Sigmoid colon (tissue), 7 donors: ENCODE data around the gene TPRX2. TPM values are rescaled to one million over a fixed set of nuclear protein-coding genes. Genes with fewer than 3 reads are reported as not detected.
"Not testable (repeated sequence)": the region's sequence is repeated elsewhere in the genome, so short reads cannot be mapped to it uniquely, and the experiment has no call there.

Experiments used
- DNase-seq: peaks from one replicate; pipeline ENCODE4 v3.0.0-alpha.2; 2019
- H3K27ac ChIP-seq, 4 donors: fragments of 200-600 bp; sonication (generic); one replicate each; pipeline ENCODE4 v1.5.1; 2016 to 2019; ENCODE audit warnings: mild to moderate bottlenecking in 1 of 4
- H3K27me3 ChIP-seq, 3 donors: fragments of 200-600 bp; sonication (generic); one replicate each; pipeline ENCODE4 v1.5.1; 2019; ENCODE audit warnings: mild to moderate bottlenecking in 1 of 3
- H3K36me3 ChIP-seq, 4 donors: fragments of 200-600 bp; sonication (generic); one replicate each; pipeline ENCODE4 v1.5.1; 2016 to 2019
- H3K4me1 ChIP-seq, 4 donors: fragments of 200-600 bp; sonication (generic); one replicate each; pipeline ENCODE4 v1.5.1; 2017 to 2019
- H3K4me3 ChIP-seq, 4 donors: fragments of 200-600 bp; sonication (generic); one replicate each; pipeline ENCODE4 v1.5.1; 2017 to 2019; ENCODE audit warnings: mild to moderate bottlenecking in 2 of 4, moderate library complexity in 1 of 4
- H3K9me3 ChIP-seq, 4 donors: fragments of 200-600 bp in 3 of 4; sonication (generic) in 3 of 4; one replicate each; pipeline versions ENCODE4 v1.5.1 to v1.6.1; 2013 to 2019
- EP300 ChIP-seq, 4 donors: sonication (generic); formaldehyde crosslinking; IDR thresholded peaks; one replicate each; pipeline ENCODE4 v1.6.1; 2017; ENCODE audit warnings: antibody characterized with exemption in 4 of 4
- POLR2A ChIP-seq, 2 donors: fragments of 450-650 bp; IDR thresholded peaks; one replicate each; pipeline ENCODE4 v1.6.1; 2016; ENCODE audit warnings: antibody characterized with exemption in 2 of 2, mild to moderate bottlenecking in 2 of 2, moderate library complexity in 2 of 2
- POLR2AphosphoS5 ChIP-seq, 4 donors: sonication (generic); formaldehyde crosslinking; IDR thresholded peaks; one replicate each; pipeline ENCODE4 v1.6.1; 2017; ENCODE audit warnings: antibody characterized with exemption in 4 of 4
- WGBS, 2 donors: extraction: QIAGEN DNeasy Blood & Tissue Kit; methylation state at CpG; one replicate each; pipeline ENCODE4 v1.1.7; 2013; 5-methylcytosine and 5-hydroxymethylcytosine counted together
- intact Hi-C: fragments of 100-400 bp; cut with DNase I; formaldehyde crosslinking; loops from one replicate; pipeline ENCODE4 v1.15.1; 2023
- polyA plus RNA-seq, 3 donors: library from polyadenylated mRNA; stranded (reverse); fragments of 200-250 nt; gene quantifications; one replicate each; pipeline ENCODE4 v1.2.3, GENCODE V29; 2013
- total RNA-seq, 4 donors: library from RNA; depleted of rRNA; stranded (reverse); fragments of >200 nt; gene quantifications; one replicate each; pipeline ENCODE4 v1.1.0, GENCODE V29; 2016
- TF ChIP-seq, protein P1 (sequence below), 4 experiments: fragments of 450-650 bp in 3 of 4; fragments of 200-600 bp in 1 of 4; IDR thresholded peaks; one replicate each; pipeline ENCODE4 v1.5.1; 2016 to 2019; ENCODE audit warnings: antibody characterized with exemption in 4 of 4, mild to moderate bottlenecking in 3 of 4, moderate library complexity in 2 of 4
- donor health status: healthy with polysubstance abuse.
- donor health status: Bipolar disorder and iron deficiency.
- donor health status: healthy.

TPRX2 gene
- total and polyA plus RNA-seq, 7 donors = not detected

DNA sequence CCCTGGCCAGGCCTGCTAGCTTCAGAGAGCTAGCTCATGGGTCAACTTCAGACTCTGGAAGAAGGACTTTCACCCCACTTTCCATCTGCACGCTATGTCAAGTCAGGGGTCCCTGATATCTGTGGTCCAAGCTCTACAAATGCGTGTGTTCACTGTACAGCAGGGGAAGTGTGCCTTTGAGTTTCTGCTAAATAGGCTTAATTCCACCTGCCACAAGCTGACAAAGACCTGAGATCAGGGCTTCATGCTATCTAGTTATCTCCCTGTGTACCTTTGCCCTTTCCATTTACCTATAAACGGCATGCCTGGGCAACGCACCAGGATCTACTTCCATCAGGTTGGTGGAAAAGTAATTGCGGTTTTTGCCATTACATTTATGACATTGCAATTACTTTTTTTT lies 37.7 kb downstream of the TPRX2 start:
- Histone ChIP-seq H3K27me3 (peaks cover 0 to 8% (median 0%) of the 10 kb centered on the region in 3 donors), H3K9me3 (peaks cover 0 to 3% (median 0%) of the 10 kb centered on the region in 4 donors), H3K4me1 (no peaks in the 10 kb centered on the region), H3K4me3 (no peak overlapping the region), H3K36me3 (no peaks in the 10 kb centered on the region), H3K27ac (no peak overlapping the region)
- peak; percentile 15 for DNase-seq
- intact Hi-C loops = no loop called here
- no peak for TF ChIP-seq POLR2AphosphoS5 (IDR thresholded peaks at IDR 0.05)
- no peak for TF ChIP-seq POLR2A (IDR thresholded peaks at IDR 0.05)
- TF ChIP-seq EP300 (IDR thresholded peaks at IDR 0.05) = no peak
- TF ChIP-seq, protein P1, sequence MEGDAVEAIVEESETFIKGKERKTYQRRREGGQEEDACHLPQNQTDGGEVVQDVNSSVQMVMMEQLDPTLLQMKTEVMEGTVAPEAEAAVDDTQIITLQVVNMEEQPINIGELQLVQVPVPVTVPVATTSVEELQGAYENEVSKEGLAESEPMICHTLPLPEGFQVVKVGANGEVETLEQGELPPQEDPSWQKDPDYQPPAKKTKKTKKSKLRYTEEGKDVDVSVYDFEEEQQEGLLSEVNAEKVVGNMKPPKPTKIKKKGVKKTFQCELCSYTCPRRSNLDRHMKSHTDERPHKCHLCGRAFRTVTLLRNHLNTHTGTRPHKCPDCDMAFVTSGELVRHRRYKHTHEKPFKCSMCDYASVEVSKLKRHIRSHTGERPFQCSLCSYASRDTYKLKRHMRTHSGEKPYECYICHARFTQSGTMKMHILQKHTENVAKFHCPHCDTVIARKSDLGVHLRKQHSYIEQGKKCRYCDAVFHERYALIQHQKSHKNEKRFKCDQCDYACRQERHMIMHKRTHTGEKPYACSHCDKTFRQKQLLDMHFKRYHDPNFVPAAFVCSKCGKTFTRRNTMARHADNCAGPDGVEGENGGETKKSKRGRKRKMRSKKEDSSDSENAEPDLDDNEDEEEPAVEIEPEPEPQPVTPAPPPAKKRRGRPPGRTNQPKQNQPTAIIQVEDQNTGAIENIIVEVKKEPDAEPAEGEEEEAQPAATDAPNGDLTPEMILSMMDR (IDR thresholded peaks at IDR 0.05) = no peak
- WGBS, 2 donors = 51 to 67% methylated on average over 5 of the region's 5 CpGs

DNA sequence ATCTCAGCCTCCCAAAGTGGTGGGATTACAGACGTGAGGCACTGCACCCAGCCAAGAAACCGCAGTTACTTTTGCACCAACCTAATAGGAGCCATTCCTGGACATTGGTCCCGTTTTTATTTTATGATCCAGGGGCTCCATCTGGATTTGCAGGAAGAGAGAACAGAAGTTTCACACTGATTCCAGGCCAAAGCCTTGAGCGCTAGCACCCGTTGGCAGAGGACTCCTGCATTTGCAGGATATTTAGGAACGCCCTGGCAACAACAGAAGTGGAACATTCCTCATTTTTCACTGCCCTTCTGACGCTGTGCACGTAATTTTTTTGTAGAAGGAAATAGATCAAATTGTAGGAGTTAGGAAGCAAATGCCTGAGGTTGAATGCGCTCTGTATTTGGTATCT lies 38.8 kb downstream of the TPRX2 start:
- Histone ChIP-seq H3K27me3 (peaks cover 0 to 12% (median 0%) of the 10 kb centered on the region in 3 donors), H3K4me1 (no peaks in the 10 kb centered on the region), H3K4me3 (no peak overlapping the region), H3K9me3 (peaks cover 0 to 3% (median 0%) of the 10 kb centered on the region in 4 donors), H3K27ac (no peak overlapping the region), H3K36me3 (no peaks in the 10 kb centered on the region)
- no peak for TF ChIP-seq POLR2A (IDR thresholded peaks at IDR 0.05)
- TF ChIP-seq, protein P1 (IDR thresholded peaks at IDR 0.05) = no peak
- TF ChIP-seq POLR2AphosphoS5 (IDR thresholded peaks at IDR 0.05) = no peak
- no peak for TF ChIP-seq EP300 (IDR thresholded peaks at IDR 0.05)
- WGBS, 2 donors = 74 to 80% methylated on average over 9 of the region's 9 CpGs
- peak; percentile 24 for DNase-seq
- intact Hi-C loops = no loop called here

DNA sequence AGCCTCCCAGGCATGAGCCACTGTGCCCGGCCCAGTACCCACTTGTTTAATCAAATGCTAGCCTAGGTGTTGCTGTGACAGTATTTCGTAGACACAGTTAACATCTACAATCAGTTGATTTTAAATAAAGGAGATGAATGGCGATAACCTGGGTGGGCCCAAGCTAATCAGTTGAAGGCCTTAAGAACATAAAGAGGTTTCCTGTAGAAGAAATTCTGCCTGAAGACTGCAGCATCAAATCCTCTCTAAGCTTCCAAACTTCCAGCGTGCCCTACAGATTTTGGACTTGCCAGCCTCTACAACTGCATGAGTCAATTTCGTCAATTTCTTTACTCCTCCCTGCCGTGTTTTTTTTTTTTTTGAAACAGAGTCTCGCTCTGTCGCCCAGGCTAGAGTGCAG lies 40.3 kb downstream of the TPRX2 start:
- H3K4me1 ChIP-seq = no peaks in the 10 kb centered on the region
- H3K27ac ChIP-seq = no peak overlapping the region
- H3K9me3 ChIP-seq = peaks cover 0 to 3% (median 0%) of the 10 kb centered on the region in 4 donors
- intact Hi-C loops = no loop called here
- TF ChIP-seq, protein P1 (IDR thresholded peaks at IDR 0.05) = no peak
- TF ChIP-seq POLR2A (IDR thresholded peaks at IDR 0.05) (no peak), POLR2AphosphoS5 (IDR thresholded peaks at IDR 0.05) (no peak), EP300 (IDR thresholded peaks at IDR 0.05) (no peak)
- WGBS, 2 donors = 88 to 92% methylated on average over 8 of the region's 8 CpGs
- H3K36me3 ChIP-seq = no peaks in the 10 kb centered on the region
- peak; percentile 5 for DNase-seq
- H3K27me3 ChIP-seq = peaks cover 0 to 14% (median 0%) of the 10 kb centered on the region in 3 donors
- no peak overlapping the region for H3K4me3 ChIP-seq

DNA sequence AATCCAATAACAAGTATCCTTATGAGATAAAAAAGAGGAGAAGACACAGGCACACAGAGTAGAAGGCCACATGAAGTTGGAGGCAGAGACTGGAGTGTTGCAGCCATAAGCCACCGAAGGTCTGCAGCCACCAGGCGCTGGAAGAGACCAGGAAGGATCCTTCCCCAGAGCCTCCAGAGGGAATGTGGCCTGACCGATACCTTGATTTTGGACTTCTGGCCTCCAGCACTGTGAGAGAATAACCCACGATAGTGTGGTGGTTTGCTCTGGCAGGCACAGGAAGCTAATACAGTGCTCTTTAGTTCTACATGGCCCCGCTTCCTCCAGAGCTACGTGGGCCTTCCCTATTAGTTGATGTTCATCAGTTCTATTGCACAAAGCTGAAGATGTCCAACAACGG lies 42.3 kb downstream of the TPRX2 start:
- Histone ChIP-seq H3K27me3 (peaks cover 0 to 14% (median 0%) of the 10 kb centered on the region in 3 donors), H3K4me1 (no peaks in the 10 kb centered on the region), H3K4me3 (no peak overlapping the region), H3K9me3 (peaks cover 0 to under 1% (median 0%) of the 10 kb centered on the region in 4 donors), H3K36me3 (no peaks in the 10 kb centered on the region), H3K27ac (no peak overlapping the region)
- no peak for TF ChIP-seq EP300 (IDR thresholded peaks at IDR 0.05)
- TF ChIP-seq POLR2A (IDR thresholded peaks at IDR 0.05) = no peak
- TF ChIP-seq, protein P1 (IDR thresholded peaks at IDR 0.05) = no peak
- no peak for TF ChIP-seq POLR2AphosphoS5 (IDR thresholded peaks at IDR 0.05)
- 80 to 86% methylated on average over 7 of the region's 7 CpGs for WGBS, 2 donors
- intact Hi-C loops = no loop called here
- DNase-seq = peak; percentile 12

DNA sequence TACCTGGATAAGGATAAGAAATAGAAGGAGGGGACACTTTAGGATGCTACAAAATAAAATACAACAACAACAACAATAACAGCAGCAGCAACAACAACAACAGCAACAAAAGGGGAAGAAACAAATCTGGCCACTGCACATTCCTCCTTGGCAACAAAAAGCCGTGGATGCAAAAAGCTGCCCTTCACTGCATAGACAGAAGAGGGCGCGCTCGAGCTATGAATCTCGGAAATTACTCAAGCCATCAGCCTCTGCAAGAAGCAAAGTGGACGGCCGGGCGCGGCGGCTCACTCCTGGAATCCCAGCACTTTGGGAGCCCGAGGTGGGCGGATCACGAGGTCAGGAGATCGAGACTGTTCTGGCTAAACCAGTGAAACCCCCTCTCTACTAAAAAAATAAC lies 50.3 kb downstream of the TPRX2 start:
- 0 to 1% methylated on average over 9 to 10 of the region's 14 CpGs for WGBS, 2 donors
- H3K9me3 ChIP-seq, H3K4me1 ChIP-seq, H3K27me3 ChIP-seq, H3K36me3 ChIP-seq, H3K27ac ChIP-seq, intact Hi-C loops, H3K4me3 ChIP-seq: not testable (repeated sequence)
- TF ChIP-seq, protein P1 (IDR thresholded peaks at IDR 0.05) = peak in 2 of 4 experiments; percentile 7 to 57
- DNase-seq = peak; percentile 89

DNA sequence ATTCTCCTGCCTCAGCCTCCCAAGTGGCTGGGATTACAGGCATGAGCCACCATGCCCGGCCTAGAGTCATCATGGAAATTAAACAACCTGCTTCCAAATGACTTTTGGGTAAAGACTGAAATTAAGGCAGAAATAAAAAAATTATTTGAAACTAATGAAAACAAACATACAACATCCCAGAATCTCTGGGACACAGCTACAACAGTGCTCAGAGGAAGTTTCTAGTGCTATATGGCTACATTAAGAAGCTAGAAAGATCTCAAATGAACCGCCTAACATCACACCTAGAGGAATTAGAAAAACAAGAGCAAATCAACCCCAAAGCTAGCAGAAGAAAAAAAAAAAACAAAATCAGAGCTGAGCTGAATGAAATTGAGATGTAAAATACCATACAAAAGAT lies 51.2 kb downstream of the TPRX2 start:
- H3K36me3 ChIP-seq, H3K9me3 ChIP-seq, H3K4me1 ChIP-seq, H3K27me3 ChIP-seq, H3K4me3 ChIP-seq, H3K27ac ChIP-seq, intact Hi-C loops: not testable (repeated sequence)
- WGBS, 2 donors = 89 to 91% methylated on average over 1 of the region's 2 CpGs
- peak; percentile 6 for DNase-seq
